Calu3 (cell line): ENCODE data around the gene LPIN1. TPM values are rescaled to one million over a fixed set of nuclear protein-coding genes. Genes with fewer than 3 reads are reported as not detected.

Source experiments
- BruUV-seq: library from RNA; stranded (reverse); fragments of 400-500 nt; replicated peaks from 2 replicates; lab custom pipeline; 2021; lab: Mats Ljungman, UMichigan
- CTCF ChIA-PET: fragments of 300-600 bp; sonication (Branson Sonifier 250); formaldehyde crosslinking; loops from one replicate; lab custom pipeline; 2022; ENCODE audit warnings: antibody characterized with exemption; lab: Charles Lee
- DNase-seq: peaks from one replicate; pipeline ENCODE4 v3.0.0; 2022
- H3K27ac Mint-ChIP-seq: one replicate; pipeline ENCODE4 v1.8.0; 2022; ENCODE audit warnings: mixed read lengths; ENCODE audit not compliant: unreplicated experiment
- H3K27me3 Mint-ChIP-seq: one replicate; pipeline ENCODE4 v1.8.0; 2022; ENCODE audit warnings: mixed read lengths; ENCODE audit not compliant: unreplicated experiment
- H3K36me3 Mint-ChIP-seq: one replicate; pipeline ENCODE4 v1.8.0; 2022; ENCODE audit warnings: mild to moderate bottlenecking, moderate library complexity, mixed read lengths; ENCODE audit not compliant: insufficient read depth, unreplicated experiment
- H3K4me1 Mint-ChIP-seq: one replicate; pipeline ENCODE4 v1.8.0; 2022; ENCODE audit warnings: mild to moderate bottlenecking, low read depth, mixed read lengths; ENCODE audit not compliant: unreplicated experiment
- H3K4me3 Mint-ChIP-seq: one replicate; pipeline ENCODE4 v1.8.0; 2022; ENCODE audit warnings: mild to moderate bottlenecking, low read depth, moderate library complexity, mixed read lengths; ENCODE audit not compliant: unreplicated experiment
- H3K9me3 Mint-ChIP-seq: one replicate; pipeline ENCODE4 v1.8.0; 2022; ENCODE audit warnings: low read depth, mixed read lengths; ENCODE audit not compliant: unreplicated experiment
- CTCF ChIP-seq: fragments of 200-600 bp; IDR thresholded peaks from one replicate; pipeline ENCODE4 v1.8.0; 2022; ENCODE audit warnings: antibody characterized with exemption; ENCODE audit not compliant: unreplicated experiment
- intact Hi-C: fragments of 100-400 bp; cut with micrococcal nuclease; formaldehyde crosslinking; loops from one replicate; pipeline ENCODE4 v1.10.0; 2022; ENCODE audit not compliant: unreplicated experiment
- total RNA-seq: library from RNA; stranded (reverse); gene quantifications from 2 replicates; pipeline ENCODE4 v1.2.3, GENCODE V29; 2022

LPIN1 gene
- total RNA-seq, 1 experiment from 2014 or later, result 53.5 TPM

- Mint-ChIP-seq H3K27ac (peak overlapping the region; percentile 89), H3K4me1 (peaks cover 62% of the 10 kb centered on the region), H3K9me3 (no peaks in the 10 kb centered on the region), H3K27me3 (no peaks in the 10 kb centered on the region), H3K4me3 (peak overlapping the region; percentile 60), H3K36me3 (peaks cover 37% of the 10 kb centered on the region)
- CTCF ChIA-PET, result interaction anchor here (0.9 to 1.8 kb wide), 9 partner anchors 8 to 57 kb away, joined by 3 to 9 read pairs (median 3); no protein-coding TSS in a partner anchor
- peak; percentile 32 for TF ChIP-seq CTCF
- intact Hi-C loops, result loop anchor here (2.0 kb wide), 1 partner anchor 34 kb away; no protein-coding TSS in a partner anchor
- BruUV-seq, result no TSS peak
- DNase-seq, result peak; percentile 39
Measured at GRCh38 chr2:11744631-11745394, 1.6 kb upstream of the LPIN1 start.

GRCh38 chr2:11745613-11746375 lies 638 bp upstream of the LPIN1 start:
- H3K4me1 Mint-ChIP-seq, result peaks cover 71% of the 10 kb centered on the region
- TF ChIP-seq CTCF, result no peak
- H3K27me3 Mint-ChIP-seq, result no peaks in the 10 kb centered on the region
- DNase-seq, result no peak
- CTCF ChIA-PET, result interaction anchor here (1.5 kb wide), 1 partner anchor 53 kb away, joined by 7 read pairs; no protein-coding TSS in a partner anchor
- peaks cover 37% of the 10 kb centered on the region for H3K36me3 Mint-ChIP-seq
- BruUV-seq, result TSS peak; percentile 50
- H3K27ac Mint-ChIP-seq, result peak overlapping the region; percentile 79
- intact Hi-C loops, result loop anchor here (2.0 kb wide), 1 partner anchor 35 kb away; no protein-coding TSS in a partner anchor
- peak overlapping the region; percentile 89 for H3K4me3 Mint-ChIP-seq
- no peaks in the 10 kb centered on the region for H3K9me3 Mint-ChIP-seq

GRCh38 chr2:11746807-11747459 lies 501 bp downstream of the LPIN1 start:
- CTCF ChIA-PET, result interaction anchor here (0.5 to 1.7 kb wide), 7 partner anchors 8 to 962 kb away, joined by 3 to 7 read pairs (median 5); no protein-coding TSS in a partner anchor
- TF ChIP-seq CTCF, result no peak
- Mint-ChIP-seq H3K27me3 (no peaks in the 10 kb centered on the region), H3K36me3 (peaks cover 37% of the 10 kb centered on the region), H3K4me3 (peak overlapping the region; percentile 89), H3K27ac (peak overlapping the region; percentile 74), H3K4me1 (peaks cover 78% of the 10 kb centered on the region), H3K9me3 (no peaks in the 10 kb centered on the region)
- no peak for DNase-seq
- no TSS peak for BruUV-seq
- intact Hi-C loops, result no loop called here
